ENCODE results near the gene MKI67.
"Not testable (repeated sequence)": the region's sequence is repeated elsewhere in the genome, so short reads cannot be mapped to it uniquely, and the experiment has no call there.

Gene MKI67

DNA sequence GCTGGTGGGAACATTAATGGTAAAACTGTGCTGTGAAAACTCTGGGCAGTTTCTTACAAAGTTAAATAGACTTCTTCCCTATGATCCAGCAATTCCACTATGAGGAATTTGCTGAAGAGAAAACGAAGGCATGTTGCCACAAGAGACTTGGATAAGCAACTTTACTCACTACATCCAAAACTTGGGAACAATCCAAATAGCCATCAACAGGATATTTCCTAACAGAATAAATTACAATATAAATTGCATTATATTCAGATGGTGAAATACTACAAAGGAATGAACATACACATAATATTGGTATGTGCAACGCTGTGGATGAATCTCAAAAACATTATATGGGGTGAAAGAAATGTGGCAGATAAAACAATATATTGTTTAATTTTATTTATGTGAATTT, 21.4 kb upstream of the MKI67 start:
- DNase-seq (ENCODE audit: low read depth) = no peak

- no peak for DNase-seq (ENCODE audit: low read depth)
These were observed 20.8 kb upstream of the MKI67 start for GRCh38 chr10:128147064-128147463.

- DNase-seq (ENCODE audit: low read depth) = no peak
These were observed 18.3 kb upstream of the MKI67 start for GRCh38 chr10:128144547-128144946.

DNA sequence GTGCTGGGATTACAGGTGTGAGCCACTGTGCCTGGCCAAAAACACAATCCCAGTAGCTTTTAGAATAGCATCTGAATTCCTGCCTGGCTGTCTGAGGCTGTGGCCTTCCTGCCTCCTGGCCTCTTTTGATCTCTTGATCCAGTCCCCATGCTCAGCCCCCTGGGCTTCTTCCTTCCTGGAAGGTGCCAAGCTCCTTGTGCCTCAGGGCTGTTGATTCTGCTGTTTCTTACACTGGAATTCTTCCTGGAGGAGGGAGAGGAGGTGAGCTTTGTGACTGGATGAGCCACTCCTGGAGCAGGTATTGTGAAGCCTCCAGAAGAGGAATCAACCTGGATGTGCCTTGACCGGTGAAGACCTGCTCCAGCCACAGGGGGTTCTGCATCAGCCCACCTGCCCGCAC, 17.3 kb upstream of the MKI67 start:
- no peak for DNase-seq (ENCODE audit: low read depth)

GRCh38 chr10:128140425-128140824, 14.2 kb upstream of the MKI67 start:
- DNase-seq (ENCODE audit: low read depth) = no peak

- DNase-seq (ENCODE audit: low read depth) = not testable (repeated sequence)
These were observed 12.2 kb upstream of the MKI67 start for GRCh38 chr10:128138429-128138828.

DNA sequence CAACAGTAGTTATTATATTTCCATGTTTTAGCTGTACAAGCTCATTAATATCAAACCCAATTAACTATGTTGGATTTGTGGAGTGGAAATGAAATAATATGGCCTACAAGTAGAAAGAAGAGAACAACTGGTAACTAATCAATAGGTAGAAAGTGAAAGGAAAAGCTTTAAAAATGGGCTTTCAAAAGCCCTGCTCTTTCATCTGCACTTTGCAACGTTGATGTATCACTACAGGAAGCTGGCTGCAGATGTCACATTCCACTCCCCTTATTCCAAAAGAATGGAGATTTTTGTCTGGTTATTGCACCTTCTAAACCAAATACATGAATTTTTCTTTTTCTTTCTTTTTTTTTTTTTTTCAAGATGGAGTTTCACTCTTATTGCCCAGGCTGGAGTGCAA, 11.7 kb upstream of the MKI67 start:
- DNase-seq (ENCODE audit: low read depth) = no peak

GRCh38 chr10:128130051-128130450, 3.8 kb upstream of the MKI67 start:
- no peak for DNase-seq (ENCODE audit: low read depth)

- no peak for DNase-seq (ENCODE audit: low read depth)
These were observed 2.4 kb upstream of the MKI67 start for GRCh38 chr10:128128582-128128981.

GRCh38 chr10:128125416-128125943, 743 bp downstream of the MKI67 start:
- DNase-seq (ENCODE audit: low read depth) = no peak

- no peak for DNase-seq (ENCODE audit: low read depth)
These were observed 1.3 kb downstream of the MKI67 start for GRCh38 chr10:128124813-128125403.

DNA sequence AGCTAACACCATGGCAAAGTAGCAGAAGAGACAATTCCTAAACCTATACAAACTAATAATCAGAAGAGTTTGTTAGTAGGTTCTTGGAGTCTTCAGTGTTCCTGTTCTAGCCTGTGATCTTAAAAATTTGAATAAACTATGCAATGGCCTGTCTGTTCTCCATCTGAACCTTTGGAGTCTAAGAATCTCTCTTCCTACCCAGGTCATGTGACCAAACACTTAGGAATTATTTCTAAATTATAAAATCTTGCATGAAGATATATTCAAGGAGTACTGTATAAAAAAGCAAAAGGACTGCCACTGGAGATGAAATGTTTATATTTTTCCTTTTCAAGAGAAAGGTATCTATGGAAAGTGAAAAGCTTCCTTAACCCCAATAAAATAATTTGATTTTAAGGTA, 2.4 kb downstream of the MKI67 start:
- no peak for DNase-seq (ENCODE audit: low read depth)

GRCh38 chr10:128122931-128123330, 3.3 kb downstream of the MKI67 start:
- no peak for DNase-seq (ENCODE audit: low read depth)

- DNase-seq (ENCODE audit: low read depth) = no peak
These were observed 4.3 kb downstream of the MKI67 start for GRCh38 chr10:128121750-128122412.

GRCh38 chr10:128116851-128117615, 9.2 kb downstream of the MKI67 start:
- no peak for DNase-seq (ENCODE audit: low read depth)

- no peak for DNase-seq (ENCODE audit: low read depth)
These were observed 10.0 kb downstream of the MKI67 start for GRCh38 chr10:128116187-128116586.

DNA sequence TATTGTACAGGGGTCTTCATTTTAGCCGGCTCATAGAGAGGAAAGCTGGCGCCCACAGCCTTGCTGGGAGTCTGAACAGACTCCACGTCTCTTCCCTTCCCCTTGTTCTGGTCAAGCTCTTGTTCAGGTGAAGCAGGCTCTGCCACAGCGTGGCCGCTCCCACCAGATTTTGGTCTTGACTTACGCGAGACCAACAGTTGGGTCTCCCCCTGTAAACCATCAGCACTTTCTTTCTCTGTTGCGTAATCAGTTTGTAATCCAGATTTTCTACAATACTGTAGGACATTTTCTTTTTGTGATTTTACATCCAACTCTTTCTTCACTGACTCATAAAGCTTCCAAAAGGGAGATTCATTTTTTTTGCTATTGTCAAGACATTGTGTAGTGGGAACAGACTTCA, 10.9 kb downstream of the MKI67 start:
- DNase-seq (ENCODE audit: low read depth) = no peak

- DNase-seq (ENCODE audit: low read depth) = no peak
These were observed 11.3 kb downstream of the MKI67 start for GRCh38 chr10:128114901-128115300.

DNA sequence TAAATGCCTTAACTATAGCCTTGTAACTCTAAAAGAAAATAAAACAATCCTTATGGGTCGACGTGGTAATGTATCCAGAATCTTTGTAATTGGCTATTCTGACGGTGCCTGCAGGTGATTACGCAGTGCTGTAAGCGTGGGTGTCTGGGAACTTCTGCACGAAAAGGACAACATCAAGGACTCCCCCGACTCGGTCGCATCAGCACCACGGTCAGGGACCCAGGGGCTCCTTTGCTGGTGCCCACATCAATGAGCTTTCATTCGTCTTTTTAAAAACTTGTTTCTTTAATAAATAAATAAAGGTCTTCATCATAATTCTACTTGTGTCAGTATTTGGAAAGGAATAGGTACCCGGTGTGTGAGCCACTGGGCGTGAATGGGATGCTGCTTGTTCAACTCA, 13.2 kb downstream of the MKI67 start:
- DNase-seq (ENCODE audit: low read depth) = no peak

GRCh38 chr10:128111696-128112095, 14.5 kb downstream of the MKI67 start:
- DNase-seq (ENCODE audit: low read depth) = no peak

- DNase-seq (ENCODE audit: low read depth) = no peak
These were observed 15.9 kb downstream of the MKI67 start for GRCh38 chr10:128110339-128110738.

GRCh38 chr10:128109707-128110106, 16.5 kb downstream of the MKI67 start:
- no peak for DNase-seq (ENCODE audit: low read depth)

GRCh38 chr10:128105383-128105782, 20.8 kb downstream of the MKI67 start:
- DNase-seq (ENCODE audit: low read depth) = no peak

Data from stimulated activated CD8-positive, alpha-beta memory T cell treated with anti-CD3 and anti-CD28 coated beads, Interleukin-7, amount 100 ng/mL, for 24 hours (primary cell).